NCI-H1048 (cell line): ENCODE measurements around the gene GPR183.

Experiments
- DNase-seq: peaks from one replicate; lab custom pipeline; 2025; lab: John Stamatoyannopoulos, UW

The GPR183 gene, protein sequence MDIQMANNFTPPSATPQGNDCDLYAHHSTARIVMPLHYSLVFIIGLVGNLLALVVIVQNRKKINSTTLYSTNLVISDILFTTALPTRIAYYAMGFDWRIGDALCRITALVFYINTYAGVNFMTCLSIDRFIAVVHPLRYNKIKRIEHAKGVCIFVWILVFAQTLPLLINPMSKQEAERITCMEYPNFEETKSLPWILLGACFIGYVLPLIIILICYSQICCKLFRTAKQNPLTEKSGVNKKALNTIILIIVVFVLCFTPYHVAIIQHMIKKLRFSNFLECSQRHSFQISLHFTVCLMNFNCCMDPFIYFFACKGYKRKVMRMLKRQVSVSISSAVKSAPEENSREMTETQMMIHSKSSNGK

GRCh38 chr13:99307247-99307646, at the start of gene GPR183:
GPR183 (minus strand) TSS chr13:99307399; CDS start chr13:99296145, 11,254 bp downstream.
- no peak for DNase-seq

GRCh38 chr13:99356262-99357091, 49.3 kb upstream of the GPR183 start:
- no peak for DNase-seq

DNA sequence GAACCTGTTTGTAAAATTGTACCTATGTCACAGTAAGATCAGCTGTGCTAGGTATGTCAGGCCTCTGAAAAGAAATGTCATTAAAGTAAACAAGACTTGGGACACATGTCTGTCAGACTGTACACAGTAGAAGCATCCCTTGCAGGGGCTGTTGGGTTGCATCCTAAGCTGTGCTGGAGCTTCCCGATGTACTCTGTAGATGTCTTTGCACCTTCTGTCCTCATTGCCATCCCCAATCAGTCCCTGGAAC, 48.7 kb upstream of the GPR183 start:
- DNase-seq: no peak

- DNase-seq: no peak
These were observed 48.2 kb upstream of the GPR183 start for GRCh38 chr13:99355267-99356011.

DNA sequence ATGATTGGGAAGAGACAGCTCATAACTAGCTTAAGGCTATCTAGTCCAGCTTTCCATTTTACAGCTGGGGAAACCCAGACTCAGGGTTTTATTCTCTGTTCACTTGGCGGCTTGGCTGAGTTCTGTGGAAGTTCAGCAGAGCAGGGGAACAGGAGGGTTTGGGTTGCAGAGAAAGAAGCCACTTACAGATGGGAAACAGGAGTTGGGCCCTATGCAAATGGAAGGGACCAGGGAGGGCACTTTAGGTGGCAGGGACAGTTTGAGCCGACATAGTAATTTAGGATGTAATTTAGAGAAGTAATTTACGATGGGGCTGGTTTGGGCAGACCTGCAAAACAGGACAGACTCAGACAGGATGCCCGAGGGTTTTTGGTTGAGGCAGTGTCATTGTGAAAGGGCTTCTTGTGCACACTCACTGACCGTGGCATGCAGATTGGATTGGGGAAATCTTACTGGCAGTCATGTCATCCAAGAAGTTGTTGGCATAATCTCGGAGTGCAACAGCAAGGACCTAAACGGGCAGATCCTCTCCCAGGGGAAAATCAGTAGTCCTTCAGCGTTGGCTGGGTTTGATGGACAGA, 47.3 kb upstream of the GPR183 start:
- DNase-seq: no peak

DNA sequence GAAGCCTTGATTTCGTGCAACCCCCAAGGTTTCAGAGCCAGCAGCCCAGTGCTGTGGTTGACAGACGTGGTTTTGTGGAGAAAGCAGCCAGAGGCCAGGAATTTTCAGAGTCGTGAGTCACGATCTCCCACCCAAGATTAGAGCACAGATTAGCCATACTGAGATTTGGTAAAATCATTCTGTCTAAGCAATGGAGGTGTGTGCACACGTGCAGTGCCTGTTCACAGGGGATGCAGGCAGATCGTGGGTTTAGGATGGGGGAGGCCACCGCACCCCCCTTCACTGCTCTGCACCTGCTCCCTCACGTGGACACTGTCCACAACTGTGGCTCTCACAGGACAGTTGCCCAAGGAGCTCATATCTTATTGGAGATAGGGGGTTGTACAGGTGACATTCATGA, 46.6 kb upstream of the GPR183 start:
- DNase-seq: no peak

DNA sequence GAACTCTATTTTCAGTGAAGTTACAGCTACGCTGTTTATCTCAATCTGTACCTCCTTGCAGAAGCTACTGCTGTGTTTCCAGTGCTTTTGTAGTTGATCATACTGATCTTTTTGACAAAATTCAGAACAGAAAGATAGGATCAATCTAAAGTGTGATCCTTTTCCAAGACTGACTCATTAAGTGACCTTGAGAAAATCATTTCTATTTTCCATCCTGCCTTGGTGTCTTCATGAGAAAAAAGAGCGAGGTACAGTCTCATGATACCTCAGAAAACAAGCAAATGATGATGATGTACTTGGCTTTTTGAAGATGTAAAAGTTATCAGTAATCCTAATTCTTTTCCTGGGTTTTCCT, 46.0 kb upstream of the GPR183 start:
- no peak for DNase-seq

DNA sequence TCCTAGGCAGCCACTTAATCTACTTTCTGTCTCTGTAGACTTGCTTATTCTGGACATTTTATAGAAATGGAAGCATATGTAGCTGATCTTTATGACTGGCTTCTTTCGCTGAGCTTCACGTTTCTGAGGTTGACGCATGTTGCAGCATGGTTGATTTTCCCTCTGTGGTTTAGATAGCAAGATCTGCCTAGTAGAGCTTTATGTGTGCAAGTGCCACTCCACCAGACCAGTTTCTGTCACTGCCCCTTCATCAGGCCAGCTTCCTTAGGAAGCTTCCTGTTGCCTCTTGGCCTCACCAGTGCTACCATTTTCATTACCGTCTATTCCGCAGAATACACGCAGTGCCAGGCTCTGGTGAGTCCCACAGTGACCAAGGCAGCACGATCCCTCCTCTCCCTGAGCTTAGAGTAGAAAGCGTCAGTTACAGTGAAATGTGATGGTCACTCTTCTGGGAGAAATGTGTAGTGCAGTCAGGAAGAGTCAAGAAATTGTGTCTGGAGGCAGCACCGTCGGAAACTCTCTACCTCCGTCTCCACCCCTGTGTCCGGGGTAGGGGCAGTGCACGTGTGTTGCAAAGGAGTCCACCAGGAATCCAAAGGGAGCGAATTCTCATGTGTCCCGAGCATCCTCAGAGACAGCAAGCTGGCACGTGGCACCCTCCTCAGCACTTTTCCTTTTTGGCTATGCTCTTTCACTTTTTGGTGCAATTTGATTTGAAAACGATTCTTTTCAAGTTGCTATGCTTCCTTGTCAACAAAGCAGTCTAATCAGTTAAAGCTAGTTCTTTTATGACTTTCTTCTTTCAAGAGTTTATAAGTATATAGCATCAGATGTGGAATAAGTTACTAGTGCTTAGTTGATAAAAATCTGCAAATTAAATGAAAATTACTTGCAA, 45.4 kb upstream of the GPR183 start:
- DNase-seq: no peak

DNA sequence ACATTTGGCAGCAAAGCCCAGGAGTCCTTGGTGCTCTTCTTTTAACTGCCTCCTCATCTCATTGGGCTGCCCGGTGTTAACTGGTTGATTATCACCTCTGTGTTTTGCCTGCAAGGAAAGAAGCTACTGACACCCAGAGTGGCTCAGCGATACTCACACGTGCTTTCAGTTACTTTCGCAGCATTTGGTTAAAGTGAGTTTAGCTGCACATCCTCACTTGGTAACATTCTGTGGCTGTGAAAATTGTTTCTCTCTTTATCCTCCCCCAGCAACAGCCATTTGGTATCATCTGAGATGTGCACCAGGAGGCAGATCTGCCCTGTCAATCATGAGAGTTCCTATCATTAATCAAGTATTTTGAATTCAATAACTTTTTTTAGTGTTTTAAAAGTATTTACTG, 44.6 kb upstream of the GPR183 start:
- no peak for DNase-seq

- DNase-seq: no peak
These were observed 43.0 kb upstream of the GPR183 start for GRCh38 chr13:99350191-99350590.

- no peak for DNase-seq
These were observed 40.8 kb upstream of the GPR183 start for GRCh38 chr13:99347911-99348451.

DNA sequence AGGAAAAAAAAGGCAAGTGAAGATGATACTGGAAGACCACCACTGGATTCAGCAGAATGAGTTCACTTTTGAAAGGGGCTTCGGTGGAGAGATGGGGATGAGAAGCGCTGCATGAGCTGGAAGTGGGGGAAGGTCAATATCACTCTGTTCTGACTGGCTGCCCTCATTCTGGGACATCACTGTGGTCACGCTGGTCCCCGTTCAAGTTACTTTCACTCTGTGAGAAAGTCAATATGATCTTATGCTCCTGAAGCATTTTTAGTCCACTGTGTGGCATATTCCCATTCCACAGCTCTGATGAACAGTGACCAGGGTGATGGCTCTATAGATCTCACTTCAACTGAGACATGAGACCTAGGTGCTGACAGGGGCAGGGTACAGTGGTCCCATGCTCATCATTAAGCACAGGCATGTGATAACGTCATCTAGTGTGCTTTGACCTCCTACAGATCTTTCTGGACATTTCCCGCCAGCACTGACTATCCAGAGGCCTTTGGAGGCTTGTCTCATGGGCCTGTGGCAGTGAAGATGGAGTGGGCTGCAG, 40.2 kb upstream of the GPR183 start:
- no peak for DNase-seq

GRCh38 chr13:99346335-99347042, 39.3 kb upstream of the GPR183 start:
- DNase-seq: no peak

DNA sequence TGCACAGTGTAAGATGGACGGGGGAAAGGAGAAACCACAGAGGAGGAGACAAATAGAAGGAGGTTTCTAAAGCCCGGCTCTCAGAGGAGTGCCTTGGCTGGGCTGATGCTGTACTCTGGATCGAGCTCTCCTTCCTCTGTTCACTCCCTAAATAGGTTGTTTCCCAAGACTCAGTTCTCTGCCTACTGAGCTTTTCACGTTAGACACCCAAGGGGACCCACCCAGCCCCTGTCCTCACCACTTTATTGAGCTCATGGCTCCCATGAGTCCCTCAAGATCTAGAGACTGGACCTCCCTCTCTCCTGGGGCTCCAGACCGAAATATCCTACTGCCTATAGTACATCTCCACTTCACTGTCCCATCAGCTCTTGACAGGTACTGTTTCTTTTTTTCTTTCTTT, 38.1 kb upstream of the GPR183 start:
- DNase-seq: no peak

GRCh38 chr13:99344610-99345208, 37.5 kb upstream of the GPR183 start:
- DNase-seq: no peak

DNA sequence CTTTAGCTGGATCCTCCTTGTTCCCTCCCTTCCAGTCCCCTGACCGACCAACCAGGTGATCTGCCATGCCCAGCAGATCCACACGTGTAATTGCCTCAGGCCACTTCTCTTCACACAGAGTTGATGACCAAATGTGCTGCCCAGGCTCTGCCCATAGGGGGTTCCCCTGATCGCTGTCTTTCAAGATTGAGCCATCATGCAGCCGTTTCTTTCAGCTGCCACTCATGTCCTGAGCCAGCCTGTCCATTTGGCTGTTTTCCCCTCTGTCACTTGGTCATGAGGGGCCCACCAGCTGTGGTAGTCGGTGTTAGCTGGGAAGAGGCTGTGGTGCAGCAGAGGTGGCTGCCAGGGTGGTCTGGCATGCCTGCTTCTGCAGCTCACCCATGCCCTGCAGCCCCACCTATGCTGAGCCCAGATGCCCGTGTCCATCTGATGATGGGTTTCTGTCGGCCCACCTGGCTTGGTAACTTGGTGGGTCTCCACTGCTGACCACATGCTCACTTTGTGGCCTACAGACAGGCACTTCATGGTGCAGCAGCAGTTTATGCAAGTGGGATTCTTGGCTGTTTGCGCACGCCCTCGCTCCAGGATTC, 35.6 kb upstream of the GPR183 start:
- no peak for DNase-seq

- DNase-seq: no peak
These were observed 34.9 kb upstream of the GPR183 start for GRCh38 chr13:99341969-99342722.

DNA sequence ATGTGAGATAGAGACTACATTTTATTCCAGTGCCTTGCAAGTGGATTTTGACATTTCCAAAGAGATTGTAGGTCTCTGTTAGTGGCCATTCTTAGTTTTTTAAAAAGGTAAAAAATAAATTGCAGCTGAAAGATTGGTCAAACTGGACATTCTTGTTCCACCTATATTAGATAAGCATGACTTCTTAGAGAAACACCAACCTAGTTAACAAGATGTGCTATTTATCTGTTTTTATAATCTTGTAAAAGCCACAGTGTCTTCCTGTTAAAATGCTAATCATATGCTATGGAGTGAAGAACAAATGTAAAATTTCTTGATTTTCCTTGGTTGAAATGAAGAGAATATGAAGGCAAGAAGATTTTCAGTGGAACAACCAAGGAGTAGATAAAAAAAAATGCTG, 33.4 kb upstream of the GPR183 start:
- DNase-seq: no peak
